GM18861 (cell line): ENCODE measurements around the gene PSD.
"Not testable (repeated sequence)": the region's sequence is repeated elsewhere in the genome, so short reads cannot be mapped to it uniquely, and the experiment has no call there.

ENCODE experiments used
- ATAC-seq: cut with Tn5 transposase; IDR thresholded peaks from one replicate; pipeline ENCODE4 v1.9.1; 2021; ENCODE audit not compliant: unreplicated experiment

Gene PSD

DNA sequence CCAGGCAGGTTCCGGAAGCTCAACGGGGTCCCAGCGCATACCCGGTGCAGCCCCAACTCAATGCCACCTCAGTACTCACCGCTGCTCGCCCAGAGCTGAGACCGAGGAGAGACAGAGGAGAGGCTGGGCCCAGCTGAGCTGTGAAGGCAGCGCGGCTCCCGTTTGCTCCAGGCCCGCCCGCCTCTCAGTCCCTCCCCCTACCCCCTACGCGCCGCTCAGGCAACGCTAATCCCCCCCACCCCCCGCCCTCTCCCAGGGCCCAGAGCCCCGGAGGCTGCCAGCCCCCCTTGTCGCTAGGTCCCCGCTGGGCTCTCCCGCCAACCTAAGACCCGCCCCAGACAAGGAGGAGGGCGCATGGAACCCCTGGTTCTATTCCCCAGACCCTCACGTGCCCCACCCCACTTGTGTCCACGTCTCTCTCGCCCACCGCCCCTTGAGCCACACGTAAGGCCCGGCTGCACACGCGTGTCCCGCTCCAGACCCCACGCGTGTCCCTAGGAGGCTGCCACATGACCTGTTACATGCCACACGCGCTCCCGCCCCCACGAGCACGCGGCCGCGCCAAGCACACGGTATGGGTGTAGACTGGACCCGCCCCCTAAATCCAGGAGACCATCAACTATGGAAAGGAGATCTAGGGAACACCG, at the start of gene PSD:
Gene PSD, minus strand, starts transcription at position 164 of the 647 bp plus-strand sequence. CDS start 1,747 bp downstream, outside the sequence.
- no peak for ATAC-seq

DNA sequence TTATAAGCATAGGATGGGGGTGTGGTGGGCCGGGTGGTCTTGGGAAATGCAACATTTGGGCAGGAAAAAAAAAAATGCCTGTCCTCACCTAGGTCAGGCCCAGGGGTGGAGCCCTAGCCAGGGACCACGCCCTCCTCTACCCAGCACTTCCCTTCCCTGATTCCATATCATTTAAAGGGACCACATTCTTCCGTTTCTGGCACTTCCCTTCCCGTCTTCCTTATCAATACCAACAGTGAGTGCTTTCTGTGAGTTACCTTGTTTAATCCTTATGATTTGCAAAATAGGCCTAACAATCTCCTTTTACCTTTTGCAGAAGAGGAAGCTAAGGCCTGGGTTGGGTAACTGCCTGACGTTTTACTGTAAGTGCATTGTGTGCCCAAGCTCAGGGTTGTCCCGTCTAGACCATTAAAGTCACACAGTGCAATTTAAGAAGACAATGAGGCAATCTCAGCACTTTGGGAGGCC, 49.4 kb upstream of the PSD start:
- no peak for ATAC-seq

GRCh38 chr10:102467318-102467717, 48.7 kb upstream of the PSD start:
- no peak for ATAC-seq

GRCh38 chr10:102465466-102465865, 46.9 kb upstream of the PSD start:
- ATAC-seq = no peak

DNA sequence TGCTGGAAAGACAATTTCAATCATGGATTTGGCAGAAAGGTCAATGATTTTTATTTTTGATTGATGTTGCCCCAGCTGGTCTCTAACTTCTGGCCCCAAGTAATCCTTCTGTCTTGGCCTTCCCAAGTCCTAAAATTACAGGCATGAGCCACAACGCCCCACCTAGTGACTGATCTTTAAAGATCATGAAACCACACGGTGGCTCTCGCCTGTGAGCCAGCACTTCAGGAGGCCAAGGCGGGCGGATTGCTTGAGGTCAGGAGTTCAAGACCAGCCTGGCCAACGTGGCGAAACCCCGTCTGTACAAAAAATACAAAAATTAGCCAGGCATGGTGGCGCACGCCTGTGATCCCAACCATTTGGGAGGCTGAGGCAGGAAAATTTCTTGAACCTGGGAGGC, 45.4 kb upstream of the PSD start:
- ATAC-seq = no peak

DNA sequence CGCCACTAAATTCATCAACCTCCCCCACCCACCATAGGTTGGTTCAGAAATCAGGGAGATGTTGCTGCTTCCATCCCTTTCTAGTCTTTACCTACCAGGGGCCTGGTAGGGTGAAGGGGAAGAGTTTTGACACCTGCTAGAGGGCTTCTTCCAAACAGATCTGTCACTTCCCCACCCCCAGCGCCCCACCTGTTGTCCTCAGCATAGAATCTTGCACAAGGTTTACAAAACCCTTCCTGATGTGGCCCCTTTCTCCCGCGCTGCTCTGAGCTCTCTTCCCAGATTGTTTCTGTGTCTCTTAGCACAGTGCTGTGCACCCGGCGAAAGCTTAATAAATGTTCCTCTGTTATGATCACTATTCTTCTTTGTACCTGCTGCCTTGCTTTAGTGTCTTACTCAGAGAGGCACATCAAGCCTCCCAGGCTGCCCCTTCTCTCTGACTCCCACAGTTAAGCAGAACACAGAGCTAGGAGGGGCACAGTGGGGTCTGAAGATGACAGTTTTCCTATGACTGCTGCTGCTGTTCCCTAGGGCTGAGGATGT, 44.0 kb upstream of the PSD start:
- no peak for ATAC-seq

DNA sequence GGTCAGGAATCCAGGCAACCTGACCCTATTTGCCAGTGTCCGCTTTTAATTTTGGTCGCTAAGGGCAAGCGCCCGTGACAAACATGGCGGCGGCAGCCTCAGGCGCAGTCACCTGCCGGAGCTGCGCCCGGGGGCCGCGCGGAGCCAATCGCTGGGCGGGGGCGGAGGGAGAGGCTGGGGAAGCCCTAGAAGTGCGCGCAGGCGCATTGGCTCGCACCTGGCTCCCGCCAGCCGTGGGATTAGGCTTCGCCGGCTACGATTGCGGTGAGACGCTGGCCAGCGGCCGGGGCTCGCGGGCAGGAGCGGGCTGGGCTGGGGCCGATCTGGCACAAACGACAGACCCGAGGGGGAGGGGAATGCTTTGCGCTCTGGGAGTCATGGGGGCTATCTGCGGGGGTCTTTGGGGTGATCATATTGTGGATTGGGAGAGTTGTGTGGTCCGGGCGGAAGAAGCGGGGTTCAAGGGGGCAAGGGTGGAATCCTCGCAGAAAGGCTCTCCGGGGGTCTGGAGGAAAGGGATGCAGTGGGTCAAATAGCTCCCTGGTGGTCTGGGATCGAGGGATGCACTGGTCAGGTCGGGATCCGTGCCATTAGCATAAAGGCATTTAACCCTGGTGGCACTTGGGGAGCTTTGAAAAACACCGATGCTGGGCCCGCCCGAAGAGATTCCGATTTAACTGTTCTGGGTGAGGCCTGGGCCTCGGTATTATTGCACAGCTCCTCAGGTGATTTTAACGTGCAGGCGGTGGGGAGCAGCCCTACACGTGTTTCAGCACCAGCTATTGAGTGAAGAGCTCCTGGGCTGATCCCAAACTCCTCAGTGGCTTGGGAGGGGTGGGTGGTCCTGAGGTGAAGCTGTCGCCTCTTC, 42.8 kb upstream of the PSD start:
- peak; percentile 75 for ATAC-seq

DNA sequence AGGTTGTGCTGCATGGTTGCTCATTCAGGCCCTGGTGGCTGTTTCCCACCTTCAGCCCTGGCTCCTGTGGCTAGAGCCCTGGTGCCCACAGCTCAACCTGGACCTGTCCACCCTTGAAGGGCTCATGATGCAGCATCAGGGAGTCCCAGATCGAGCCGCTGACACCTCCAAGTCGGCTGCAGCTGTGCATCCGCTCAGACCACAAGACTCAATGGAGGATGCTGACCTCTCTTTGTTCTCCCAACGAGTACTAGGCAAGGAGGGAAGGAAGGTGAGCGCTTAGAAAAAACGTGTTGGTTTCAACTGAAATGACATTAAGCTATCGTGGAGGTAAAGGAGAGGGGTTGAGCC, 42.2 kb upstream of the PSD start:
- ATAC-seq = peak; percentile 31

DNA sequence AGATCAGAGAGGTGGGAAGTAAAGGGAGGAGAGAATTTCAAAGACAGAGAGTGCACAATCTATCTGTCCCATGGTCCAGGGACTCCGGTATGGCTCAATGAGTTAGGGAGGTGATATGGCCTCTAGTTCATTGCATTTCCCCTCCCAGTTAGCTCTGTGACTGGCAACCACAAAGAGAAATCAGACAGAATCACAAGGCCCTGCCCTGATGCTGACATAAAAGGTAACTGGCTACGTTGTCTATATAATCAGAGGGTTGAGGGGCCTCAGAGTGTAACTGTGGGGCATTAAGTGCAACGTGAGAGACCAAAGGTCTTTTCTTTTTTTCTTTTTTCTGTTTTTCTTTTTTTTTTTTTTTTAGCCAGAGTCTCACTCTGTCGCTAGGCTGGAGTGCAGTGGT, 40.1 kb upstream of the PSD start:
- no peak for ATAC-seq

- no peak for ATAC-seq
Observed at GRCh38 chr10:102457591-102458150, 39.1 kb upstream of the PSD start.

DNA sequence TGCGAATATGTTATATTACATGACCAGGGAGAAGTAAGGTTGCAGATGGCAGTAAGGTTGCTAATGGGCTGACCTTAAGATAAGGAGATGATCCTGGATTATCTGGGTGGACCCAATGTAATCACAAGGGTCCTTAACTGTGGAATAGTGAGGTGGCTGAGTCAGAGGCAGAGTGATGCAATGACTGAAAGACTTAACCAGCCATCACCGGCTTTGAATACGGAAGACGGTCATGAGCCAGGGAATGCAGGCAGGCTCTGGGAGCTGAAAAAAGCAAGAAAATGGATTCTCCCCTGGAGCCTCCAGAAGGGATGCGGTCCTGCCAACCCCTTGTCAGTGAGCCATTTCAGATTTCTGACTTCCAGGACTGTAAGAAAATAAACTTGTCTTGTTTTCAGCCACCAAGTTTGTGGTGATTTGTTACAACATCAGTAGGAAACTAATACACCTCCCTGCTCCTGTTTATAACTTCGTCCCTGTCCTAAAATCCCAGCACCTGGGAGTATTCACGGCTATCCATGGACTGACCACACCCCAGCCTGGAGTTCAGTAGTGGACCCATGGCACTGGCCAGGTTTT, 37.4 kb upstream of the PSD start:
- ATAC-seq = no peak

GRCh38 chr10:102454662-102455487, 36.3 kb upstream of the PSD start:
- not testable (repeated sequence) for ATAC-seq

- no peak for ATAC-seq
Observed at GRCh38 chr10:102453502-102453901, 34.9 kb upstream of the PSD start.

DNA sequence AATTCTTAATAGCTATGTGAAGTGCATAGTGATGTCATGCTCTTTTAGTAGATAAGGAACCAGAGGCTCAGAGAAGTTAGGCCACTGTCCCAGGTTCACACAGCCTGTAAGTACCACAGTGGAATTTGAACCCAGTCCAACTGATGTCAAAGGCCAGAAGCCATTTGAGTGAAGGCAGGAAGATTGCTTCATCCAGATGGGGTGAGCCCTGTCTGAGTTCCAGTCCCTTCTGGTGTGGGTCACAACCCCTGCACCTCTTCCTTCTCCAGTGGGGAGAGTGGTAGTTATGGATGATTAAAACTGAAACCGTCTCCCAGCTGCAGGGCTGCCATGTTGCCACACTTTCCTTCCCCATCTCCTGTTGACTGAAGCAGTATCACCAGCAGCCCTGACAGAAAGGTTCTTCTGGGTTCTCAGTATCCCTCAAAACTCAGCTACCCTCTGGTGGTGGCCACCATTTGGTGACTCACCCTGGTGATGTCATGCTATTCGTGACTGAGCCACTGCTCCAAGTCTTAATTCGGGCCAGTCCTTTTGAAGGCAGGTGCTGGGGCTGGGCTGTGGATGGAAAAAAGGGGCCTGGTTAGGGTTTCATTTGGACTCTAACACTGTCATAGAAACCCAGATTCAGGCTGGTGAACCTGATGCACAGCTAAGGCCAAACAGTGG, 34.2 kb upstream of the PSD start:
- ATAC-seq = no peak

- no peak for ATAC-seq
Observed at GRCh38 chr10:102451105-102451969, 32.8 kb upstream of the PSD start, which contains the start of gene C10orf95. Gene C10orf95 (minus strand): TSS chr10:102451543. CDS start chr10:102451093, 450 bp downstream.

DNA sequence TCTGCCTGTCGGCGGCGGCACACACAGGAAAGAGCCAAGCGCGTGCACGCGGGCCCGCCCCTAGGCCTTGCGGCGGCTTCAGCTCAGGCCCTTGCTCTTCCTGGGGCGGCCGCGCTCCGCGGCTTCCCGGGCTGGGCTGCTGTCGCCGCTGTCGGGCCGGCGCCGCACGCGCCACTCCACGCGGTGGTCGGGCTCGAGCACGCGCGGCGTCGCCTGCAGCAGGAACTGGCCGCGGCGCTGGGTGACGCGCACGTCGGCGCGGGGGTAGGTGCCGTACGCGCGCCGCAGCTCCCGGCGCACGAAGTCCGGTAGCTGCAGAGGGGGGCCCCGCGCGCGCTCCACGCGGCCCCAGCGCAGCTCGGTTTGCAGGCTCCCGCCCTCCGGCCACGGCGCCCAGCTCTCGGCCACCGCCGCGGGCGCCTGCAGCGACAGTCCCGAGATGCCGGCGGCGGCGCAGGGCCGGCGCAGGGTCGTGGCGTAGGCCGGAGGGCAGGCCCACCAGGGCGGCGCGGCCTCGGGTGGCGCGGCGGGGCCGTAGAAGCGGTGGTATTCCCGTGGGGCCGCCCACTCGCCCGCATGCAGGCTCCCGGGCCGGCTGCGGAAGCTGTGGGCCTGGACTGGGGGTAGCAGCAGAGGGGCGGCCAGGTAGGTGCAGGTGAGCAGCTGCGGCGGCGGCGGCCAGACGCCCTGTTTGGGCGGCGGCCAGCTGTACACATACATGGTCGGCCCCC, 32.0 kb upstream of the PSD start:
- ATAC-seq = peak; percentile 78

- no peak for ATAC-seq
Observed at GRCh38 chr10:102450124-102450373, 31.5 kb upstream of the PSD start.

GRCh38 chr10:102449321-102450123, 30.9 kb upstream of the PSD start:
- ATAC-seq = no peak
